RWPE2 (cell line): ENCODE results near the gene RNH1.
A peak's percentile ranks its signal among the peaks of the same experiment; 100 is the strongest.
"Not testable (repeated sequence)": the region's sequence is repeated elsewhere in the genome, so short reads cannot be mapped to it uniquely, and the experiment has no call there.

Experiments used
- ATAC-seq: fragments of 200-7000 bp; cut with Tn5 transposase; 3 replicates; pipeline ENCODE4 v1.9.1; 2021; ENCODE audit warnings: low read depth
- DNase-seq: peaks from one replicate; pipeline ENCODE4 v3.0.0-alpha.2; 2020; ENCODE audit warnings: low spot score
- H3K27ac ChIP-seq: fragments of 450-650 bp; 2 replicates; pipeline ENCODE4 v1.5.1; 2017; ENCODE audit warnings: mild to moderate bottlenecking; ENCODE audit not compliant: poor library complexity, severe bottlenecking
- H3K27me3 ChIP-seq: fragments of 250-450 bp; sonication (Bioruptor Pico); 2 replicates; pipeline ENCODE4 v1.5.1; 2021; ENCODE audit warnings: mild to moderate bottlenecking, moderate library complexity; ENCODE audit not compliant: insufficient read depth, poor library complexity, severe bottlenecking
- H3K36me3 ChIP-seq: fragments of 250-450 bp; sonication (Bioruptor Pico); 2 replicates; pipeline ENCODE4 v1.5.1; 2020; ENCODE audit warnings: low read depth, mild to moderate bottlenecking, moderate library complexity
- H3K4me1 ChIP-seq: fragments of 250-450 bp; sonication (Bioruptor Pico); 2 replicates; pipeline ENCODE4 v1.5.1; 2021; ENCODE audit warnings: mild to moderate bottlenecking, moderate library complexity; ENCODE audit not compliant: insufficient read depth, poor library complexity, severe bottlenecking
- H3K4me3 ChIP-seq: fragments of 250-450 bp; sonication (Bioruptor Pico); 2 replicates; pipeline ENCODE4 v1.5.1; 2021; ENCODE audit warnings: mild to moderate bottlenecking, moderate library complexity; ENCODE audit not compliant: severe bottlenecking
- H3K9me3 ChIP-seq: fragments of 250-450 bp; sonication (Bioruptor Pico); 2 replicates; pipeline ENCODE4 v1.5.1; 2021; ENCODE audit warnings: mild to moderate bottlenecking, moderate library complexity; ENCODE audit not compliant: severe bottlenecking
- TF ChIP-seq, protein P1 (sequence below): fragments of 450-650 bp; IDR thresholded peaks from one replicate; pipeline ENCODE4 v1.5.1; 2017; ENCODE audit warnings: mild to moderate bottlenecking, moderate library complexity; ENCODE audit not compliant: poor library complexity, severe bottlenecking

RNH1 gene

DNA sequence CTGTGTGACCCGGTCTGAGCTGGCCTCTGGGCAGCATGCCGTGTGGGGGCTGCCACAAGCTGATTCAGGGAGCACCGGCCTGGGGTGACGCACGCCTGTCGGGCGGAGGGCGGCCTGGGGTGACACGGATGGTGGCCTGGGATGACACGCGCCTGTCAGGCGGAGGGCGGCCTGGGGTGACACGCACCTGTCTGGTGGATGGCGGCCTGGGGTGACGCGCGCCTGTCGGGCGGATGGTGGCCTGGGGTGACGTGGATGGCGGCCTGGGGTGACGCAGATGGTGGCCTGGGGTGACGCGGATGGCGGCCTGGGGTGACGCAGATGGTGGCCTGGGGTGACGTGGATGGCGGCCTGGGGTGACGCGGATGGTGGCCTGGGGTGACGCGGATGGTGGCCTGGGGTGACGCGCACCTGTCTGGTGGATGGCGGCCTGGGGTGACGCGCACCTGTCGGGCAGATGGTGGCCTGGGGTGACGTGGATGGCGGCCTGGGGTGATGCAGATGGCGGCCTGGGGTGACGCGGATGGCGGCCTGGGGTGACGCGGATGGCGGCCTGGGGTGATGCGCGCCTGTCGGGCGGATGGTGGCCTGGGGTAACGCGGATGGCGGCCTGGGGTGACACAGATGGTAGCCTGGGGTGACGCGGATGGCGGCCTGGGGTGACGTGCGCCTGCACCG is 35.4 kb downstream of the RNH1 start:
- ATAC-seq (no peak), DNase-seq (peak; percentile 51)
- TF ChIP-seq, protein P1, sequence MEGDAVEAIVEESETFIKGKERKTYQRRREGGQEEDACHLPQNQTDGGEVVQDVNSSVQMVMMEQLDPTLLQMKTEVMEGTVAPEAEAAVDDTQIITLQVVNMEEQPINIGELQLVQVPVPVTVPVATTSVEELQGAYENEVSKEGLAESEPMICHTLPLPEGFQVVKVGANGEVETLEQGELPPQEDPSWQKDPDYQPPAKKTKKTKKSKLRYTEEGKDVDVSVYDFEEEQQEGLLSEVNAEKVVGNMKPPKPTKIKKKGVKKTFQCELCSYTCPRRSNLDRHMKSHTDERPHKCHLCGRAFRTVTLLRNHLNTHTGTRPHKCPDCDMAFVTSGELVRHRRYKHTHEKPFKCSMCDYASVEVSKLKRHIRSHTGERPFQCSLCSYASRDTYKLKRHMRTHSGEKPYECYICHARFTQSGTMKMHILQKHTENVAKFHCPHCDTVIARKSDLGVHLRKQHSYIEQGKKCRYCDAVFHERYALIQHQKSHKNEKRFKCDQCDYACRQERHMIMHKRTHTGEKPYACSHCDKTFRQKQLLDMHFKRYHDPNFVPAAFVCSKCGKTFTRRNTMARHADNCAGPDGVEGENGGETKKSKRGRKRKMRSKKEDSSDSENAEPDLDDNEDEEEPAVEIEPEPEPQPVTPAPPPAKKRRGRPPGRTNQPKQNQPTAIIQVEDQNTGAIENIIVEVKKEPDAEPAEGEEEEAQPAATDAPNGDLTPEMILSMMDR = no peak
- H3K4me1 ChIP-seq = peaks cover 4% of the 10 kb centered on the region
- H3K27ac ChIP-seq = no peak overlapping the region
- H3K27me3 ChIP-seq = no peaks in the 10 kb centered on the region
- no peaks in the 10 kb centered on the region for H3K9me3 ChIP-seq
- 0 out of 2 replicates have a peak, but pooled peaks cover 4% of the 10 kb centered on the region for H3K36me3 ChIP-seq
- H3K4me3 ChIP-seq = no peak overlapping the region

DNA sequence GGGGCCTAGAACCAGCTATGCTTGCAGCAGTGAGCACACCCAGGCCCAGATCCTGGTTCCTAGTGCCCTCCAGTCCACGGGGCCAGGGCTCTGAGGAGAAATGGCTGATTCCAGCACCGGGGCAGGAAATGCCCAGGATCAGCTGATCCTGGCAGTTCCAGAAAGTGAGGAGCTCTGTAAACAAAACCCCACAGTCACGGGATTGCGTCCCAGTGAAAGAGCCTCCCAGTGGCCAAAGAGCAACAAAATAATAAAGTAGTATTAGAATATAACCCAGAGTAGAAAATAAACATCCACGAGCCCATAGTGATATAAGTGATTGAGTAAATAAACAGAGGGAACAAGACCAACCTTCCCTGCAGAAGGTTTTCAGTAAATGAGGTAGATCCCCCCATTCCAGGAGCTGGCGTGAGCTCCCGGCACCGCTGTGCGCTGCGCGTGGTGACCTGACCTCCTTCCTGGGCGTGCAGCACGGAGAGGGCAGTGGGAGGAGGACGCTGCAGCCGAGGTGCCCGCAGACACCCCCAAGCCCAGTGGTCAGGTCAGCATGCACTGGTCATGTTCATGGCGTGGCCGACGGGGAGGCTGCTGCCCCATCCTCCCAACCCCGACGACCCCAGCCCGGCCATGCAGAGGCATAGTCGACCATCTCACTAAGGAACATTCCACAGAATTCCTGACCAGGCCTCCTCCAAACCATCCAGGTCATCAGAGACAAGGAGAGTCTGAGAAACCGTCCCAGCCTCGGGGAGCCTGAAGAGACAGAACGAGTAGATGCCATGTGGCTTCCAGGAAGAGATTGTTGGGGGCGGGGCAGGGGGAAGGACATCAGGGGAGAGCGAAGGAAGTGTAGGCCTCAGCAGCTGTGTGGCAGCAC is 37.1 kb downstream of the RNH1 start:
- peaks cover 4% of the 10 kb centered on the region; the same call in 1 of the 2 replicates for H3K36me3 ChIP-seq
- peak overlapping the region; percentile 10 for H3K27ac ChIP-seq
- DNase-seq (peak; percentile 54), ATAC-seq (peak; percentile 59)
- no peaks in the 10 kb centered on the region for H3K9me3 ChIP-seq
- TF ChIP-seq, protein P1 = peak; percentile 8
- peaks cover 4% of the 10 kb centered on the region for H3K4me1 ChIP-seq
- H3K27me3 ChIP-seq = no peaks in the 10 kb centered on the region
- H3K4me3 ChIP-seq = no peak overlapping the region

DNA sequence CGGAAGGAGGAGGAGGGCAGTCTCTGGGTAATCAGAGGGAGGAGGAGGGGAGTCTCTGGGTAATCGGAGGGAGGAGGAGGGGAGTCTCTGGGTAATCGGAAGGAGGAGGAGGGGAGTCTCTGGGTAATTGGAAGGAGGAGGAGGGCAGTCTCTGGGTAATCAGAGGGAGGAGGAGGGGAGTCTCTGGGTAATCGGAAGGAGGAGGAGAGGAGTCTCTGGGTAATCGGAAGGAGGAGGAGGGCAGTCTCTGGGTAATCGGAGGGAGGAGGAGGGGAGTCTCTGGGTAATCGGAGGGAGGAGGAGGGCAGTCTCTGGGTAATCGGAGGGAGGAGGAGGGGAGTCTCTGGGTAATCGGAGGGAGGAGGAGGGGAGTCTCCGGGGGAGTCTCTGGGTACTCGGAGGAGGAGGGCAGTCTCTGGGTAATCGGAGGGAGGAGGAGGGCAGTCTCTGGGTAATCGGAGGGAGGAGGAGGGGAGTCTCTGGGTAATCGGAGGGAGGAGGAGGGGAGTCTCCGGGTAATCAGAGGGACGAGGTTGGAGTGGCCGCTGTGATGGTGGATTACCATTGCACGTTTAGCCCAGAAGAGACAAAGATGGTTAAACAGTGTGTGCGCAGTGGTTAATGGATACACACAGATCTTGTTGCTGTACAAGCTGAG is 37.9 kb downstream of the RNH1 start:
- not testable (repeated sequence) for ATAC-seq

DNA sequence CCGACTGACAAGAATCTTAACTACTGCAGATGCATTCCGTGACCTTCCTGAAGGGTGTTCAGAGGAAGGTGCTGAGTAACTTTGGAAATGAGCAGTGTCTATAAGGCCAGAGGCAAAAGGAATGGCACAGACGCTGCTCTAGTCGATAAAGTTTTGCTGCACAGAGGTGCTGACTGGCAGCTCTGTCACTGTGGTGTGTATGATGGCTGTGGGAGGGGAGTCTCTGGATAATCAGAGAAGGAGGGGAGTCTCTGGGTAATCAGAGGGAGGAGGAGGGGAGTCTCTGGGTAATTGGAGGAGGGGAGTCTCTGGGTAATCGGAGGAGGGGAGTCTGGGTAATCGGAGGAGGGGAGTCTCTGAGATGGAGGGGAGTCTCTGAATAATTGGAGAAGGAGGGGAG is 38.5 kb downstream of the RNH1 start:
- Histone ChIP-seq H3K4me3 (no peak overlapping the region), H3K36me3 (peaks cover 8% of the 10 kb centered on the region; the same call in 1 of the 2 replicates), H3K27ac (no peak overlapping the region), H3K27me3 (no peaks in the 10 kb centered on the region), H3K4me1 (peaks cover 4% of the 10 kb centered on the region), H3K9me3 (no peaks in the 10 kb centered on the region)
- no peak for ATAC-seq
- TF ChIP-seq, protein P1 = no peak
- DNase-seq = no peak

More for the DNA sequence above, 37.9 kb downstream of the RNH1 start:
- not testable (repeated sequence) for H3K9me3 ChIP-seq, H3K27me3 ChIP-seq, DNase-seq, H3K4me1 ChIP-seq, H3K36me3 ChIP-seq, H3K4me3 ChIP-seq
- H3K27ac ChIP-seq = peak overlapping the region; percentile 10

DNA sequence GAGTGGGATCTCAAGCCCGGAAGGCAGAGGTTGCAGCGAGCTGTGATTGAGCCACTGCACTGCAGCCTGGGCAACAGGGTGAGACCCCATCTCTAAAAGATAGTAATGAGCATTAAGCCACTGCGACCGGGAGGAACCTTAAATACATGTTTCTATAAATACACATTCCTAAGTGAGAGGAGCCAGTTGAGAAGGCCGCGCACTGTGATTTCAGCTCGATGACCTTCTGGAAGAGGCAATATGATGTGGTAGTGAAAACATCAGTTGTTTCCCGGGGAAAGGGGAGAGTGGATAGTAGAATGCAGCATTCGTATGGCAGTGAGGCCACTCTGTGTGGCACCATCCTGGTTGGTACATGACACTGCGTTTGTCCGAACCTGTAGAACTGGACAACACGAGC is 39.0 kb downstream of the RNH1 start:
- Histone ChIP-seq H3K9me3 (no peaks in the 10 kb centered on the region), H3K4me1 (peaks cover 4% of the 10 kb centered on the region), H3K27ac (no peak overlapping the region), H3K36me3 (peaks cover 8% of the 10 kb centered on the region; the same call in 1 of the 2 replicates), H3K4me3 (no peak overlapping the region), H3K27me3 (no peaks in the 10 kb centered on the region)
- ATAC-seq = no peak
- TF ChIP-seq, protein P1 = no peak
- DNase-seq = no peak
